HCT116 (cell line): Measurements from ENCODE around the gene METTL21A. TPM values are rescaled to one million over a fixed set of nuclear protein-coding genes. Genes with fewer than 3 reads are reported as not detected.

Experiments
- ATAC-seq: fragments of 200-7000 bp; cut with Tn5 transposase; 2 replicates; pipeline ENCODE4 v1.9.1; 2020; ENCODE audit warnings: mild to moderate bottlenecking, moderate library complexity
- Bru-seq: library from RNA; stranded (reverse); fragments of 400-500 nt; gene quantifications from one replicate; lab custom pipeline; 2021; lab: Mats Ljungman, UMichigan
- BruChase-seq, 2 experiments: library from RNA; stranded (reverse); fragments of 400-500 nt; gene quantifications; one replicate each; lab custom pipeline; 2021; lab: Mats Ljungman, UMichigan
- BruUV-seq: library from RNA; stranded (reverse); fragments of 400-500 nt; replicated peaks from 2 replicates; lab custom pipeline; 2021; lab: Mats Ljungman, UMichigan
- CTCF ChIA-PET: fragments of 300-600 bp; sonication (Branson Sonifier 250); formaldehyde crosslinking; loops from one replicate; lab custom pipeline; 2021; ENCODE audit warnings: antibody characterized with exemption; lab: Charles Lee
- POLR2A ChIA-PET: fragments of 300-600, 350-600 bp; sonication (Branson Sonifier 250); formaldehyde crosslinking; loops from one replicate; lab custom pipeline; 2021; ENCODE audit warnings: antibody characterized with exemption; lab: Charles Lee
- RAD21 ChIA-PET, 2 experiments: fragments of 300-600 bp; sonication (Branson Sonifier 250); formaldehyde crosslinking; loops; one replicate each; lab custom pipeline; 2023; ENCODE audit warnings: low total read pairs in 2 of 2; ENCODE audit not compliant: uncharacterized antibody in 2 of 2, unreplicated experiment in 2 of 2, low non-redundant PET in 1 of 2; lab: Charles Lee
- DNase-seq: peaks from one replicate; pipeline ENCODE4 v3.0.0-alpha.2; 2010; ENCODE audit warnings: low read depth, low spot score
- H2AFZ ChIP-seq: fragments of 200-600 bp; shearing (Covaris generic), sonication (generic); 2 replicates; pipeline ENCODE4 v1.6.1; 2017; ENCODE audit warnings: low read depth, mixed run types, mixed read lengths, antibody characterized with exemption, low read length; ENCODE audit not compliant: poor library complexity, severe bottlenecking
- H3K27ac ChIP-seq: 2 replicates; pipeline ENCODE4 v1.5.1; 2012; ENCODE audit warnings: low read depth, low read length
- H3K27me3 ChIP-seq: fragments of 200-600 bp; sonication (generic); 2 replicates; pipeline ENCODE4 v1.6.1; 2016; ENCODE audit warnings: mixed run types, low read length, mixed read lengths; ENCODE audit not compliant: insufficient read depth
- H3K36me3 ChIP-seq, 2 experiments: fragments of 200-500 bp in 1 of 2; fragments of 200-600 bp in 1 of 2; sonication (Bioruptor generic) in 1 of 2; sonication (generic) in 1 of 2; 2 replicates each; pipeline versions ENCODE4 v1.5.1 to v1.6.1; 2014 to 2016; ENCODE audit warnings: low read length in 2 of 2, inconsistent platforms in 1 of 2, mixed read lengths in 1 of 2, mixed run types in 1 of 2; ENCODE audit not compliant: insufficient read depth in 2 of 2, control insufficient read depth in 1 of 2
- H3K4me1 ChIP-seq, 2 experiments: fragments of 200-600 bp in 1 of 2; sonication (generic) in 1 of 2; 2 replicates each; pipeline versions ENCODE4 v1.5.1 to v1.6.1; 2012 to 2017; ENCODE audit warnings: low read length in 2 of 2, inconsistent platforms in 1 of 2, mild to moderate bottlenecking in 1 of 2, mixed read lengths in 1 of 2, mixed run types in 1 of 2, moderate library complexity in 1 of 2; ENCODE audit not compliant: insufficient read depth in 2 of 2, control insufficient read depth in 1 of 2
- H3K4me2 ChIP-seq: fragments of 200-600 bp; sonication (generic); 2 replicates; pipeline ENCODE4 v1.6.1; 2017; ENCODE audit warnings: mixed run types, low read length, mixed read lengths
- H3K4me3 ChIP-seq, 2 experiments: fragments of 200-600 bp in 1 of 2; sonication (generic) in 1 of 2; replicated peaks in 1 of 2; 2 replicates each; pipeline ENCODE4 v1.5.1; 2011 to 2016; ENCODE audit warnings: low read length in 2 of 2, control low read depth in 1 of 2, low read depth in 1 of 2, mild to moderate bottlenecking in 1 of 2, mixed read lengths in 1 of 2, mixed run types in 1 of 2
- H3K79me2 ChIP-seq: fragments of 200-600 bp; sonication (generic); 2 replicates; pipeline ENCODE4 v1.6.1; 2017; ENCODE audit warnings: mild to moderate bottlenecking, mixed run types, low read length, moderate library complexity, mixed read lengths; ENCODE audit not compliant: insufficient read depth
- H3K9ac ChIP-seq: fragments of 200-600 bp; sonication (generic); 2 replicates; pipeline ENCODE4 v1.6.1; 2016; ENCODE audit warnings: low read length, mixed read lengths
- H3K9me2 ChIP-seq: fragments of 200-600 bp; sonication (generic), shearing (Covaris generic); 2 replicates; pipeline ENCODE4 v1.6.1; 2017; ENCODE audit warnings: mixed run types, mild to moderate bottlenecking, moderate library complexity; ENCODE audit not compliant: insufficient read depth
- H3K9me3 ChIP-seq, 2 experiments: fragments of 200-500 bp in 1 of 2; fragments of 200-600 bp in 1 of 2; sonication (Bioruptor generic) in 1 of 2; sonication (generic) in 1 of 2; 2 replicates each; pipeline ENCODE4 v1.6.1; 2014 to 2017; ENCODE audit warnings: low read length in 2 of 2, mixed read lengths in 2 of 2, inconsistent platforms in 1 of 2, low read depth in 1 of 2, mild to moderate bottlenecking in 1 of 2, mixed run types in 1 of 2, moderate library complexity in 1 of 2; ENCODE audit not compliant: control insufficient read depth in 1 of 2, insufficient read depth in 1 of 2
- H4K20me1 ChIP-seq: fragments of 200-600 bp; sonication (generic), shearing (Covaris generic); 2 replicates; pipeline ENCODE4 v1.6.1; 2017; ENCODE audit warnings: mixed run types, mild to moderate bottlenecking, moderate library complexity; ENCODE audit not compliant: insufficient read depth
- CBX3 ChIP-seq: IDR thresholded peaks from 2 replicates; pipeline ENCODE4 v1.6.1; 2012; ENCODE audit warnings: low read depth
- CEBPB ChIP-seq: IDR thresholded peaks from 2 replicates; pipeline ENCODE4 v1.6.1; 2012; ENCODE audit warnings: low read depth
- ELF1 ChIP-seq: IDR thresholded peaks from 2 replicates; pipeline ENCODE4 v1.6.1; 2012; ENCODE audit warnings: low read depth, borderline replicate concordance
- EZH2 ChIP-seq: fragments of 200-600 bp; sonication (generic); IDR thresholded peaks from 2 replicates; pipeline ENCODE4 v1.6.1; 2017; ENCODE audit warnings: antibody characterized with exemption, mixed run types
- EZH2phosphoT487 ChIP-seq: fragments of 200-600 bp; IDR thresholded peaks from 2 replicates; pipeline ENCODE4 v1.6.1; 2018; ENCODE audit warnings: antibody characterized with exemption, borderline replicate concordance
- JUND ChIP-seq: IDR thresholded peaks from 2 replicates; pipeline ENCODE4 v1.6.1; 2012
- POLR2A ChIP-seq: IDR thresholded peaks from 2 replicates; pipeline ENCODE4 v1.7.0; 2011; ENCODE audit warnings: borderline replicate concordance; ENCODE audit not compliant: insufficient read depth, insufficient read length; ENCODE audit errors: extremely low read depth
- POLR2AphosphoS5 ChIP-seq: IDR thresholded peaks from 2 replicates; pipeline ENCODE4 v1.6.1; 2011; ENCODE audit warnings: mild to moderate bottlenecking, low read depth, low read length, moderate library complexity
- RAD21 ChIP-seq: IDR thresholded peaks from 2 replicates; pipeline ENCODE4 v1.6.1; 2012; ENCODE audit warnings: low read depth, mild to moderate bottlenecking
- SIN3A ChIP-seq: IDR thresholded peaks from 2 replicates; pipeline ENCODE4 v1.6.1; 2012; ENCODE audit warnings: low read depth
- SRF ChIP-seq: IDR thresholded peaks from 2 replicates; pipeline ENCODE4 v1.6.1; 2012; ENCODE audit warnings: low read depth
- TCF7L2 ChIP-seq: IDR thresholded peaks from 2 replicates; pipeline ENCODE4 v1.7.0; 2011; ENCODE audit warnings: borderline replicate concordance, inconsistent platforms; ENCODE audit not compliant: insufficient read depth, insufficient read length; ENCODE audit errors: extremely low read depth
- ZFX ChIP-seq: fragments of 450-650 bp; IDR thresholded peaks from 2 replicates; pipeline ENCODE4 v1.6.1; 2017
- ZNF274 ChIP-seq: fragments of 200-500 bp; sonication (Bioruptor generic); IDR thresholded peaks from 2 replicates; pipeline ENCODE4 v1.6.1; 2014; ENCODE audit warnings: mild to moderate bottlenecking, low read depth, low read length, inconsistent platforms
- intact Hi-C: fragments of 100-400 bp; cut with micrococcal nuclease; formaldehyde crosslinking; loops from 2 replicates; pipeline ENCODE4 v1.10.0; 2022
- long read RNA-seq: library from polyadenylated mRNA; unstranded; transcript quantifications from one replicate; pipeline ENCODE4 v2.0.0, GENCODE V29; 2021; ENCODE audit not compliant: unreplicated experiment
- polyA plus RNA-seq: library from polyadenylated mRNA; unstranded; fragments of >200 nt; gene quantifications from 2 replicates; pipeline ENCODE4 v1.2.1, GENCODE V29; 2012; ENCODE audit warnings: missing spikeins
- total RNA-seq: library from RNA; stranded (reverse); gene quantifications from one replicate; pipeline ENCODE4 v1.2.1, GENCODE V29; 2021; ENCODE audit not compliant: unreplicated experiment
- TF ChIP-seq, protein P1 (sequence below): IDR thresholded peaks from 2 replicates; pipeline ENCODE4 v1.6.1; 2011; ENCODE audit warnings: mild to moderate bottlenecking, low read length, moderate library complexity; ENCODE audit not compliant: insufficient replicate concordance; ENCODE audit errors: extremely low read depth
- TF ChIP-seq, protein P2 (sequence below): IDR thresholded peaks from 2 replicates; pipeline ENCODE4 v1.6.1; 2012
- TF ChIP-seq, protein P3 (sequence below), 3 experiments: fragments of 200-600 bp in 1 of 3; sonication (generic) in 1 of 3; IDR thresholded peaks in 2 of 3; conservative IDR thresholded peaks in 1 of 3; 2 replicates each; pipeline ENCODE4 v1.5.1; 2012 to 2017; ENCODE audit warnings: low read depth in 2 of 3, low read length in 2 of 3, antibody characterized with exemption in 1 of 3, borderline replicate concordance in 1 of 3, control low read depth in 1 of 3, mild to moderate bottlenecking in 1 of 3, mixed read lengths in 1 of 3, mixed run types in 1 of 3, moderate library complexity in 1 of 3; ENCODE audit not compliant: insufficient read depth in 1 of 3
- TF ChIP-seq, protein P4 (sequence below): IDR thresholded peaks from 2 replicates; pipeline ENCODE4 v1.6.1; 2012

The METTL21A gene
- 25.7 TPM for total RNA-seq
- 13.6 and 18.0 TPM in 2 replicates for polyA plus RNA-seq
- Bru-seq, nascent RNA = percentile 67 among the genes with signal in this experiment
- percentile 62 among the genes with signal in this experiment for BruChase-seq, experiment 1, labeled RNA remaining after a 6-hour chase
- percentile 66 among the genes with signal in this experiment for BruChase-seq, experiment 2, labeled RNA remaining after a 2-hour chase
- long read RNA-seq, full-length matches to known transcripts = 22 of 40 reads
- long read RNA-seq, partial matches to known transcripts = 4 of 40 reads
- long read RNA-seq, other reads (novel, unspliced or antisense) = 14 of 40 reads

DNA sequence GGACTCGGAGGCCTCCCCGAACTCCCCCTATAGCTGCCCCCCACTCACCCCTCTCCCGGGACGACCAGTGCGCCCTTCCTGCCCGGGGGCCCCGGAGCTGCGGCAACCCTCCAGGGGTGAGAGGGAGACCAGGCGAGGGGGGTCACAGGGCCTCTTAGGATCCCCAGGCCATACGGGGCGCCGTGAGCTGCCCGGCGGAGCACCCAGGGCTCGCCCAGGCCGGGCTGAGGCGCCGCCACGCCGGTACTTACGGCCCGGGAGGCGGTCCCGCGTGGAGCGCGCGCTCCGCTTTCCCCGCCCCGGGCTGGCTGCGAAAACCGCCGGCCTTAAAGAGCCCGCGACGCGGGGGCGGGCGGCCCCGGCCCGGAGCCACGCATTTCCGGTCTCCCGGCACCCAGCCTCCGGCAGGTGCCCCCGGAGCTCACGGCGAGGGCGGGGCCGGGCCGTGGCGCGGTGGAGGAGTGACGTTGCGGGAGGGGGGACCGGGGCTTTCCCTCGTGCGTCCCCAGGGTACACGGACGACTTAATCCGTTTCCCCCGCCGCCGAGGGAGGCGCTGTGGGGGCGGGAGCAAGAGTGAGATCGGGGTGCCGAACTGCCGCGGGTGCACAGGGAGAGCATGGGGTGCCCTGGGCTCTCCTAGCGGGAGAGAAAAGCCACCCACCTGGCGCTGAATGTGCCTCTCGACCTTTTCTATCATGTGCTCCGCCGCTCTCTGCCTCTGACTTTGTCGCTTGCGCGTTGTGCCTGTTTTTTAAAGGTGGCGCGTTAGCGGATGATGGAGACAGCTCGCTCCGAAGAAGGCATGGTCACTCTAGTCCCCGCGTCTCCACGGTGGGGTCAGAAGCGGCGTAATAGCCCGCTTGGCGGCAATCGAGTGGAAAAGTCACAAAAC, at the start of gene METTL21A:
METTL21A (minus strand) TSS at position 381 of the 894 bp plus-strand sequence. CDS start 1,019 bp downstream, outside the sequence.
- Histone ChIP-seq H3K36me3 (peaks cover 11 to 15% of the 10 kb centered on the region in 2 experiments), H3K27me3 (no peaks in the 10 kb centered on the region), H3K9me2 (no peaks in the 10 kb centered on the region), H3K79me2 (peaks cover 28% of the 10 kb centered on the region), H3K9me3 (no peaks in the 10 kb centered on the region), H3K27ac (peak within 1 kb of the TSS; percentile 88), H2AFZ (peak within 1 kb of the TSS; percentile 90), H3K9ac (peak within 1 kb of the TSS; percentile 96), H3K4me1 (peaks cover 8 to 30% of the 10 kb centered on the region in 2 experiments; a peak in 3 of 4 replicates), H3K4me3 (peak within 1 kb of the TSS; percentile 79 to 94), H4K20me1 (no peaks in the 10 kb centered on the region), H3K4me2 (peak within 1 kb of the TSS; percentile 99)
- ATAC-seq (peak; percentile 72), DNase-seq (peak; percentile 77)
- intact Hi-C loops = loop anchor here (2.0 to 5.0 kb wide), 3 partner anchors 94 to 640 kb away; no protein-coding TSS in a partner anchor
- TSS peak; percentile 92 for BruUV-seq
- ChIA-PET RAD21 (interaction anchor here in 1 of 2 experiments (1.1 kb wide), 1 partner anchor 86 kb away, joined by 6 read pairs; the partner anchor contains the start of gene CCNYL1), CTCF (interaction anchor here (0.7 to 3.6 kb wide), 13 partner anchors 8 to 416 kb away, joined by 3 to 20 read pairs (median 8); no protein-coding TSS in a partner anchor), POLR2A (interaction anchor here (1.0 to 3.4 kb wide), 5 partner anchors 9 to 95 kb away, joined by 3 to 10 read pairs (median 3); partner anchors contain the start of genes CCNYL1 and CREB1)
- TF ChIP-seq, protein P1, sequence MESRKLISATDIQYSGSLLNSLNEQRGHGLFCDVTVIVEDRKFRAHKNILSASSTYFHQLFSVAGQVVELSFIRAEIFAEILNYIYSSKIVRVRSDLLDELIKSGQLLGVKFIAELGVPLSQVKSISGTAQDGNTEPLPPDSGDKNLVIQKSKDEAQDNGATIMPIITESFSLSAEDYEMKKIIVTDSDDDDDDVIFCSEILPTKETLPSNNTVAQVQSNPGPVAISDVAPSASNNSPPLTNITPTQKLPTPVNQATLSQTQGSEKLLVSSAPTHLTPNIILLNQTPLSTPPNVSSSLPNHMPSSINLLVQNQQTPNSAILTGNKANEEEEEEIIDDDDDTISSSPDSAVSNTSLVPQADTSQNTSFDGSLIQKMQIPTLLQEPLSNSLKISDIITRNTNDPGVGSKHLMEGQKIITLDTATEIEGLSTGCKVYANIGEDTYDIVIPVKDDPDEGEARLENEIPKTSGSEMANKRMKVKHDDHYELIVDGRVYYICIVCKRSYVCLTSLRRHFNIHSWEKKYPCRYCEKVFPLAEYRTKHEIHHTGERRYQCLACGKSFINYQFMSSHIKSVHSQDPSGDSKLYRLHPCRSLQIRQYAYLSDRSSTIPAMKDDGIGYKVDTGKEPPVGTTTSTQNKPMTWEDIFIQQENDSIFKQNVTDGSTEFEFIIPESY = no peak
- TF ChIP-seq EZH2phosphoT487 (no peak), SIN3A (peak; percentile 72), SRF (no peak), JUND (no peak; the same call in 1 of the 2 replicates), TCF7L2 (peak; percentile 62), EZH2 (no peak), CEBPB (no peak), POLR2AphosphoS5 (peak; percentile 81), RAD21 (peak; percentile 7; the same call in 1 of the 2 replicates), ZFX (peak; percentile 90), CBX3 (peak; percentile 68; the same call in 1 of the 2 replicates), ZNF274 (no peak), ELF1 (no peak), POLR2A (peak; percentile 45)
- TF ChIP-seq, protein P2, sequence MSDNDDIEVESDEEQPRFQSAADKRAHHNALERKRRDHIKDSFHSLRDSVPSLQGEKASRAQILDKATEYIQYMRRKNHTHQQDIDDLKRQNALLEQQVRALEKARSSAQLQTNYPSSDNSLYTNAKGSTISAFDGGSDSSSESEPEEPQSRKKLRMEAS = peak; percentile 91
- TF ChIP-seq, protein P3, sequence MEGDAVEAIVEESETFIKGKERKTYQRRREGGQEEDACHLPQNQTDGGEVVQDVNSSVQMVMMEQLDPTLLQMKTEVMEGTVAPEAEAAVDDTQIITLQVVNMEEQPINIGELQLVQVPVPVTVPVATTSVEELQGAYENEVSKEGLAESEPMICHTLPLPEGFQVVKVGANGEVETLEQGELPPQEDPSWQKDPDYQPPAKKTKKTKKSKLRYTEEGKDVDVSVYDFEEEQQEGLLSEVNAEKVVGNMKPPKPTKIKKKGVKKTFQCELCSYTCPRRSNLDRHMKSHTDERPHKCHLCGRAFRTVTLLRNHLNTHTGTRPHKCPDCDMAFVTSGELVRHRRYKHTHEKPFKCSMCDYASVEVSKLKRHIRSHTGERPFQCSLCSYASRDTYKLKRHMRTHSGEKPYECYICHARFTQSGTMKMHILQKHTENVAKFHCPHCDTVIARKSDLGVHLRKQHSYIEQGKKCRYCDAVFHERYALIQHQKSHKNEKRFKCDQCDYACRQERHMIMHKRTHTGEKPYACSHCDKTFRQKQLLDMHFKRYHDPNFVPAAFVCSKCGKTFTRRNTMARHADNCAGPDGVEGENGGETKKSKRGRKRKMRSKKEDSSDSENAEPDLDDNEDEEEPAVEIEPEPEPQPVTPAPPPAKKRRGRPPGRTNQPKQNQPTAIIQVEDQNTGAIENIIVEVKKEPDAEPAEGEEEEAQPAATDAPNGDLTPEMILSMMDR (IDR thresholded peaks at IDR 0.05 in 2 of 3, conservative IDR thresholded peaks at IDR 0.05 in 1 of 3; ENCODE audit: borderline replicate concordance in 1 of 3, insufficient read depth in 1 of 3, low read depth in 2 of 3, low read length in 2 of 3) = peak in 2 of 3 experiments; percentile 14 to 32; a peak in 2 of 6 replicates
- TF ChIP-seq, protein P4, sequence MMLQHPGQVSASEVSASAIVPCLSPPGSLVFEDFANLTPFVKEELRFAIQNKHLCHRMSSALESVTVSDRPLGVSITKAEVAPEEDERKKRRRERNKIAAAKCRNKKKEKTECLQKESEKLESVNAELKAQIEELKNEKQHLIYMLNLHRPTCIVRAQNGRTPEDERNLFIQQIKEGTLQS = no peak
